A549 (cell line): Measurements from ENCODE around the gene ADPRHL1.

Experiments
- CTCF ChIP-seq: fragments of >200 bp; sonication (Bioruptor Twin); formaldehyde crosslinking; IDR thresholded peaks from 3 replicates; pipeline ENCODE4 v1.5.1; 2016
- EP300 ChIP-seq, 2 experiments: fragments of >200 bp; sonication (Bioruptor Twin); formaldehyde crosslinking; IDR thresholded peaks; 2 replicates in 1 of 2; 3 replicates in 1 of 2; pipeline ENCODE4 v1.6.1; 2016 to 2017
- MAX ChIP-seq: IDR thresholded peaks from 2 replicates; pipeline ENCODE4 v1.6.1; 2012
- MYC ChIP-seq: IDR thresholded peaks from 2 replicates; pipeline ENCODE4 v1.6.1; 2012; ENCODE audit warnings: mild to moderate bottlenecking, inconsistent platforms, low read length, improper control_type of control experiment, borderline replicate concordance

DNA sequence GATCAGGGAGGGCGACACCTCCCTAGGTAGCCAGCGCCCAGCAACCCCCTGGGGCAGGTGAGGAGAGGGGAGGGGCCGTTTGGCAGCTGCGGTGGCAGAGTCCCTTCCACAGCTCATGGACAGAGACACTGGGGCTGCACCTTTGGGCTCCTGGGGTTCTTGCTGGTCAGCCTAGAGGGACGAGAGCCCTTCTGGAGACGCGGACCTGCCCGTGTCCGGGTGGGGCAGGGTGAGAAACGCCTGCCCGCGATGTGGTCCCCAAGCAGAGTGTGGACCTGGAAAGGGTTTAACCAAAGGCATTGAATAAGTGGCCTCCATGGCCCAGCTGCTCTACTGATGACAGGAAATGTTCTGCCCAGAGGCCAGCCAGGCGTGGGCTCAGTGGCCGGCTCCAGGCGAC is 38.3 kb downstream of the ADPRHL1 start:
- no peak for TF ChIP-seq MAX
- TF ChIP-seq EP300 (IDR thresholded peaks at IDR 0.05): no peak
- no peak for TF ChIP-seq MYC
- TF ChIP-seq CTCF: no peak
